Epidermal melanocyte (primary cell): ENCODE measurements around the gene STX16.

Source experiments
- DNase-seq: peaks from one replicate; pipeline ENCODE4 v3.0.0; 2011; ENCODE audit warnings: low spot score; ENCODE audit not compliant: insufficient read length

STX16 gene

GRCh38 chr20:58709703-58710039 is 58.6 kb downstream of the STX16 start:
- no peak for DNase-seq

GRCh38 chr20:58710481-58711265 is 59.6 kb downstream of the STX16 start:
- no peak for DNase-seq

- DNase-seq = no peak
These were observed 60.4 kb downstream of the STX16 start for GRCh38 chr20:58711266-58712051.

- DNase-seq = no peak
These were observed 61.2 kb downstream of the STX16 start for GRCh38 chr20:58712151-58712791.

GRCh38 chr20:58712806-58713731 is 62.0 kb downstream of the STX16 start:
- no peak for DNase-seq

- DNase-seq = no peak
These were observed 62.8 kb downstream of the STX16 start for GRCh38 chr20:58713801-58714339.

- no peak for DNase-seq
These were observed 63.3 kb downstream of the STX16 start for GRCh38 chr20:58714340-58714922.

- DNase-seq = no peak
These were observed 63.9 kb downstream of the STX16 start for GRCh38 chr20:58714923-58715351.

- DNase-seq = no peak
These were observed 64.3 kb downstream of the STX16 start for GRCh38 chr20:58715391-58715800.

- DNase-seq = no peak
These were observed 64.9 kb downstream of the STX16 start for GRCh38 chr20:58715801-58716475.

GRCh38 chr20:58716476-58717277 is 65.6 kb downstream of the STX16 start:
- no peak for DNase-seq

- DNase-seq = no peak
These were observed 66.4 kb downstream of the STX16 start for GRCh38 chr20:58717278-58718091.

- DNase-seq = no peak
These were observed 67.1 kb downstream of the STX16 start for GRCh38 chr20:58718121-58718563.

GRCh38 chr20:58718729-58719128 is 67.6 kb downstream of the STX16 start:
- DNase-seq = no peak

GRCh38 chr20:58719258-58719657 is 68.2 kb downstream of the STX16 start:
- no peak for DNase-seq

GRCh38 chr20:58719971-58720371 is 68.9 kb downstream of the STX16 start:
- DNase-seq = no peak

GRCh38 chr20:58720890-58721289 is 69.8 kb downstream of the STX16 start:
- DNase-seq = no peak
